ENCODE results near the gene PLXNC1.

The PLXNC1 gene

GRCh38 chr12:94107910-94108309 is 40.5 kb upstream of the PLXNC1 start:
- no peak for TF ChIP-seq ZNF133 (tag by site-specific recombination; IDR thresholded peaks at IDR 0.05)
- no peak for TF ChIP-seq HIC1 (tag by site-specific recombination; IDR thresholded peaks at IDR 0.05)
- no peak for TF ChIP-seq ELK4 (IDR thresholded peaks at IDR 0.05; ENCODE audit: borderline replicate concordance, low read depth, low read length)
- no peak for TF ChIP-seq SCRT2 (tag by site-specific recombination; IDR thresholded peaks at IDR 0.05)
- TF ChIP-seq ZNF221 (tag by site-specific recombination; IDR thresholded peaks at IDR 0.05; ENCODE audit: borderline replicate concordance) = no peak
- TF ChIP-seq ZNF146 (tag by site-specific recombination; IDR thresholded peaks at IDR 0.05) = no peak
- TF ChIP-seq ZBTB8A (tag by site-specific recombination; IDR thresholded peaks at IDR 0.05) = no peak
- no peak for TF ChIP-seq ZNF266 (tag by site-specific recombination; IDR thresholded peaks at IDR 0.05; ENCODE audit: low read depth)
- no peak for TF ChIP-seq YY1 (tag by site-specific recombination; IDR thresholded peaks at IDR 0.05)
- no peak for TF ChIP-seq ZNF830 (tag by site-specific recombination; IDR thresholded peaks at IDR 0.05; ENCODE audit: low read depth)
- no peak for TF ChIP-seq FEZF1 (tag by site-specific recombination; IDR thresholded peaks at IDR 0.05)
- TF ChIP-seq ZNF473 (tag by site-specific recombination; IDR thresholded peaks at IDR 0.05) = no peak
- TF ChIP-seq KLF16 (tag by site-specific recombination; IDR thresholded peaks at IDR 0.05) = no peak
- no peak for TF ChIP-seq SP2 (tag by site-specific recombination; IDR thresholded peaks at IDR 0.05)
- no peak for TF ChIP-seq ZNF175 (tag by site-specific recombination; IDR thresholded peaks at IDR 0.05)
- TF ChIP-seq HOXA7 (CRISPR knock-in tag; IDR thresholded peaks at IDR 0.05; ENCODE audit: borderline replicate concordance) = no peak
- no peak for TF ChIP-seq ZNF488 (tag by site-specific recombination; IDR thresholded peaks at IDR 0.05)
- TF ChIP-seq AEBP2 (tag by site-specific recombination; IDR thresholded peaks at IDR 0.05; ENCODE audit: borderline replicate concordance) = no peak
- TF ChIP-seq ZNF530 (tag by site-specific recombination; IDR thresholded peaks at IDR 0.05; ENCODE audit: low read depth) = no peak
- no peak for TF ChIP-seq ZNF501 (tag by site-specific recombination; IDR thresholded peaks at IDR 0.05)
- Histone ChIP-seq H3K4me1 (ENCODE audit: control insufficient read depth, insufficient read depth, low read length) (no peaks in the 10 kb centered on the region), H3K27ac (ENCODE audit: extremely low read depth, low read depth, low read length) (no peak overlapping the region), H3K9me3 (ENCODE audit: control insufficient read depth, insufficient read depth, low read depth, low read length) (no peaks in the 10 kb centered on the region), H3K4me3 (ENCODE audit: low read depth, low read length) (no peak overlapping the region), H3K36me3 (ENCODE audit: control insufficient read depth in 2 of 2, insufficient read depth in 1 of 2, low read length in 2 of 2) (no peaks in the 10 kb centered on the region)
- ChIA-PET POLR2A (no interaction called here), CTCF (interaction anchor here (0.6 kb wide), 1 partner anchor 381 kb away, joined by 5 read pairs; no protein-coding TSS in a partner anchor)

- Histone ChIP-seq H3K4me3 (ENCODE audit: low read depth, low read length) (no peak overlapping the region), H3K27ac (ENCODE audit: extremely low read depth, low read depth, low read length) (no peak overlapping the region), H3K9me3 (ENCODE audit: control insufficient read depth, insufficient read depth, low read depth, low read length) (no peaks in the 10 kb centered on the region), H3K4me1 (ENCODE audit: control insufficient read depth, insufficient read depth, low read length) (no peaks in the 10 kb centered on the region), H3K36me3 (ENCODE audit: control insufficient read depth in 2 of 2, insufficient read depth in 1 of 2, low read length in 2 of 2) (no peaks in the 10 kb centered on the region)
- CTCF ChIA-PET = interaction anchor here (0.7 to 4.1 kb wide), 2 partner anchors 7 to 1129 kb away, joined by 4 to 23 read pairs; no protein-coding TSS in a partner anchor
- POLR2A ChIA-PET = no interaction called here
- 0 out of 2 replicates have a peak, but pooled peaks have one; percentile 22 for TF ChIP-seq EGR2 (tag by site-specific recombination; IDR thresholded peaks at IDR 0.05; ENCODE audit: low read depth)
- no peak for TF ChIP-seq ZXDB (tag by site-specific recombination; IDR thresholded peaks at IDR 0.05)
- peak; percentile 70 for TF ChIP-seq GLIS1 (tag by site-specific recombination; IDR thresholded peaks at IDR 0.05)
- no peak for TF ChIP-seq TSHZ1 (tag by site-specific recombination; IDR thresholded peaks at IDR 0.05; ENCODE audit: borderline replicate concordance)
- TF ChIP-seq ZNF398 (tag by site-specific recombination; IDR thresholded peaks at IDR 0.05) = peak; percentile 33; the same call in 1 of the 2 replicates
- 0 out of 2 replicates have a peak, but pooled peaks have one; percentile 20 for TF ChIP-seq ZFHX2 (tag by site-specific recombination; conservative IDR thresholded peaks at IDR 0.05)
These were observed 39.2 kb upstream of the PLXNC1 start for GRCh38 chr12:94109160-94109559.

All from HEK293 (cell line).